Smooth muscle cell (in vitro differentiated cells): Measurements from ENCODE around the gene ARID1B. TPM values are rescaled to one million over a fixed set of nuclear protein-coding genes. Genes with fewer than 3 reads are reported as not detected.

Experiments
- DNase-seq: peaks from one replicate; lab custom pipeline; 2025; ENCODE audit not compliant: unreplicated experiment; lab: John Stamatoyannopoulos, UW
- H2AFZ ChIP-seq: fragments of 200-600 bp; sonication (generic); 2 replicates; pipeline ENCODE4 v1.6.0; 2016; ENCODE audit warnings: antibody characterized with exemption, low read depth, mild to moderate bottlenecking
- H3F3A ChIP-seq: fragments of 200-600 bp; sonication (generic); 2 replicates; pipeline ENCODE4 v1.6.0; 2017; ENCODE audit warnings: antibody characterized with exemption, low read depth
- H3K27ac ChIP-seq: fragments of 200-600 bp; sonication (generic); 2 replicates; pipeline ENCODE4 v1.5.1; 2016; ENCODE audit warnings: low read depth, mild to moderate bottlenecking
- H3K27me3 ChIP-seq: fragments of 200-600 bp; sonication (generic); 2 replicates; pipeline ENCODE4 v1.6.1; 2016; ENCODE audit warnings: low read depth, mild to moderate bottlenecking
- H3K36me3 ChIP-seq: fragments of 200-600 bp; sonication (generic); 2 replicates; pipeline ENCODE4 v1.5.1; 2016; ENCODE audit warnings: low read depth
- H3K4me1 ChIP-seq: fragments of 200-600 bp; sonication (generic); 2 replicates; pipeline ENCODE4 v1.5.1; 2016; ENCODE audit warnings: low read depth
- H3K4me2 ChIP-seq: fragments of 200-600 bp; sonication (generic); 2 replicates; pipeline ENCODE4 v1.6.0; 2016; ENCODE audit warnings: mild to moderate bottlenecking
- H3K4me3 ChIP-seq: fragments of 200-600 bp; sonication (generic); 2 replicates; pipeline ENCODE4 v1.5.1; 2016; ENCODE audit warnings: mild to moderate bottlenecking
- H3K79me2 ChIP-seq: fragments of 200-600 bp; sonication (generic); 2 replicates; pipeline ENCODE4 v1.6.0; 2016; ENCODE audit warnings: low read depth, mild to moderate bottlenecking
- H3K9ac ChIP-seq: fragments of 200-600 bp; sonication (generic); 2 replicates; pipeline ENCODE4 v1.6.0; 2016; ENCODE audit warnings: low read depth
- H3K9me3 ChIP-seq: fragments of 200-600 bp; sonication (generic); replicated peaks from 2 replicates; pipeline ENCODE4 v1.5.1; 2016; ENCODE audit warnings: low read depth
- H4K20me1 ChIP-seq: fragments of 200-600 bp; sonication (generic); 2 replicates; pipeline ENCODE4 v1.6.0; 2016; ENCODE audit warnings: low read depth
- CTCF ChIP-seq: fragments of 200-600 bp; sonication (generic); IDR thresholded peaks from 2 replicates; pipeline ENCODE4 v1.5.1; 2017; ENCODE audit warnings: borderline replicate concordance, mild to moderate bottlenecking, antibody characterized with exemption; ENCODE audit not compliant: insufficient read depth, poor library complexity, severe bottlenecking
- WGBS: methylation state at CpG from one replicate; pipeline ENCODE4 v1.1.7; 2016; ENCODE audit warnings: low lambda C conversion rate; 5-methylcytosine and 5-hydroxymethylcytosine counted together
- polyA plus RNA-seq: library from polyadenylated mRNA; unstranded; fragments of >200 nt; fragmentation: Nextera tagmentation; extraction: Ambion mirVana; gene quantifications from 2 replicates; pipeline ENCODE4 v1.2.1, GENCODE V29; 2016
- total RNA-seq: library from RNA; depleted of rRNA; stranded (reverse); fragments of >200 nt; gene quantifications from 2 replicates; pipeline ENCODE4 v1.2.3, GENCODE V29; 2014

The ARID1B gene
- total and polyA plus RNA-seq, 2 experiments from 2014 or later = 30.1 to 65.4 TPM

- H3K27me3 ChIP-seq = no peaks in the 10 kb centered on the region
- H2AFZ ChIP-seq = no peak overlapping the region
- 47% methylated on average over 7 of the region's 7 CpGs for WGBS
- H3K9me3 ChIP-seq = no peaks in the 10 kb centered on the region
- H3K4me1 ChIP-seq = peaks cover 50% of the 10 kb centered on the region
- H3K9ac ChIP-seq = no peak overlapping the region
- no peak for TF ChIP-seq CTCF
- H4K20me1 ChIP-seq = peaks cover 80% of the 10 kb centered on the region
- peaks cover 92% of the 10 kb centered on the region for H3K79me2 ChIP-seq
- peak overlapping the region; percentile 59 for H3K4me2 ChIP-seq
- peaks cover 5% of the 10 kb centered on the region for H3F3A ChIP-seq
- H3K36me3 ChIP-seq = no peaks in the 10 kb centered on the region
- peak overlapping the region; percentile 92 for H3K27ac ChIP-seq
- DNase-seq = no peak
- no peak overlapping the region for H3K4me3 ChIP-seq
Measured at GRCh38 chr6:156946370-156946936, 169.3 kb downstream of the ARID1B start.

GRCh38 chr6:156948277-156948676, 171.1 kb downstream of the ARID1B start:
- H2AFZ ChIP-seq = no peak overlapping the region
- WGBS = 91% methylated on average over 6 of the region's 6 CpGs

GRCh38 chr6:156948807-156949206, 171.6 kb downstream of the ARID1B start:
- peaks cover 86% of the 10 kb centered on the region for H3K79me2 ChIP-seq
- WGBS = 41% methylated on average over 2 of the region's 2 CpGs
- no peaks in the 10 kb centered on the region for H3K36me3 ChIP-seq
- H3F3A ChIP-seq = peaks cover 8% of the 10 kb centered on the region
- H3K4me2 ChIP-seq = peak overlapping the region; percentile 68
- H4K20me1 ChIP-seq = peaks cover 57% of the 10 kb centered on the region
- no peak for DNase-seq
- no peaks in the 10 kb centered on the region for H3K27me3 ChIP-seq
- H3K4me1 ChIP-seq = peaks cover 58% of the 10 kb centered on the region
- H3K4me3 ChIP-seq = no peak overlapping the region
- TF ChIP-seq CTCF = no peak
- peak overlapping the region; percentile 72 for H3K9ac ChIP-seq
- H3K9me3 ChIP-seq = no peaks in the 10 kb centered on the region
- no peak overlapping the region for H2AFZ ChIP-seq
- peak overlapping the region; percentile 92 for H3K27ac ChIP-seq

More at GRCh38 chr6:156948277-156948676, 171.1 kb downstream of the ARID1B start:
- Histone ChIP-seq H4K20me1 (peaks cover 62% of the 10 kb centered on the region), H3K36me3 (no peaks in the 10 kb centered on the region), H3K9me3 (no peaks in the 10 kb centered on the region), H3K4me2 (peak overlapping the region; percentile 68), H3F3A (peaks cover 8% of the 10 kb centered on the region), H3K27ac (peak overlapping the region; percentile 92), H3K4me3 (no peak overlapping the region), H3K27me3 (no peaks in the 10 kb centered on the region), H3K79me2 (peaks cover 90% of the 10 kb centered on the region), H3K9ac (peak overlapping the region; percentile 10), H3K4me1 (peaks cover 58% of the 10 kb centered on the region)
- no peak for DNase-seq
- TF ChIP-seq CTCF = no peak

GRCh38 chr6:156949376-156949775, 172.2 kb downstream of the ARID1B start:
- H3K4me1 ChIP-seq = peaks cover 61% of the 10 kb centered on the region
- H3K27me3 ChIP-seq = no peaks in the 10 kb centered on the region
- no peak for TF ChIP-seq CTCF
- H3K4me2 ChIP-seq = peak overlapping the region; percentile 68
- WGBS = 0% methylated on average over 2 of the region's 2 CpGs
- no peaks in the 10 kb centered on the region for H3K9me3 ChIP-seq
- H3K27ac ChIP-seq = peak overlapping the region; percentile 92
- H3K79me2 ChIP-seq = peaks cover 86% of the 10 kb centered on the region
- peaks cover 11% of the 10 kb centered on the region for H3F3A ChIP-seq
- peak overlapping the region; percentile 72 for H3K9ac ChIP-seq
- H4K20me1 ChIP-seq = peaks cover 51% of the 10 kb centered on the region
- no peak overlapping the region for H2AFZ ChIP-seq
- DNase-seq = no peak
- no peak overlapping the region for H3K4me3 ChIP-seq
- H3K36me3 ChIP-seq = no peaks in the 10 kb centered on the region
